Body of pancreas (tissue), 4 donors: ENCODE data around the gene MRPL50. TPM values are rescaled to one million over a fixed set of nuclear protein-coding genes. Genes with fewer than 3 reads are reported as not detected.

Experiments used
- ATAC-seq: fragments of 150-250 bp; one replicate; pipeline ENCODE4 v1.9.1; 2016
- DNase-seq, 4 donors: peaks; one replicate each; pipeline ENCODE4 v3.0.0-alpha.2; 2019
- H3K27ac ChIP-seq, 4 donors: fragments of 200-600 bp; sonication (generic); 1 replicate in 3 of 4; 2 replicates in 1 of 4; pipeline versions ENCODE4 v1.5.1 to v1.6.1; 2016 to 2019; ENCODE audit warnings: mild to moderate bottlenecking in 1 of 4, mixed read lengths in 1 of 4, moderate library complexity in 1 of 4
- H3K27me3 ChIP-seq, 2 donors: fragments of 200-600 bp; sonication (generic); one replicate each; pipeline ENCODE4 v1.6.0; 2016; ENCODE audit warnings: mild to moderate bottlenecking in 1 of 2
- H3K36me3 ChIP-seq, 2 donors: fragments of 200-600 bp; sonication (generic); replicated peaks in 1 of 2; 2 replicates each; pipeline ENCODE4 v1.5.1; 2016; ENCODE audit warnings: low read depth in 2 of 2; ENCODE audit not compliant: insufficient read depth in 1 of 2
- H3K4me1 ChIP-seq: fragments of 200-600 bp; sonication (generic); one replicate; pipeline ENCODE4 v1.6.0; 2016
- H3K4me3 ChIP-seq, 2 donors: fragments of 200-600 bp; sonication (generic); 1 replicate in 1 of 2; 2 replicates in 1 of 2; pipeline ENCODE4 v1.5.1; 2016 to 2019
- H3K9me3 ChIP-seq, 3 donors: fragments of 200-600 bp; sonication (generic); 1 replicate in 2 of 3; 2 replicates in 1 of 3; pipeline ENCODE4 v1.5.1; 2016
- POLR2A ChIP-seq, 3 donors: fragments of 450-650 bp; IDR thresholded peaks; one replicate each; pipeline ENCODE4 v1.6.1; 2016; ENCODE audit warnings: antibody characterized with exemption in 3 of 3, mild to moderate bottlenecking in 2 of 3
- WGBS, 2 donors: methylation state at CpG; one replicate each; pipeline ENCODE4 v1.1.5; 2017; 5-methylcytosine and 5-hydroxymethylcytosine counted together
- intact Hi-C: fragments of 100-400 bp; cut with DNase I; formaldehyde crosslinking; loops from one replicate; pipeline ENCODE4 v1.15.1; 2023
- total RNA-seq, 2 donors: library from RNA; depleted of rRNA; stranded (reverse); fragments of >200 nt; gene quantifications; one replicate each; pipeline ENCODE4 v1.1.0, GENCODE V29; 2016
- TF ChIP-seq, protein P1 (sequence below), 7 experiments: fragments of 450-650 bp in 4 of 7; fragments of 200-600 bp in 3 of 7; sonication (generic) in 3 of 7; IDR thresholded peaks; one replicate each; pipeline ENCODE4 v1.5.1; 2016 to 2019; ENCODE audit warnings: antibody characterized with exemption in 7 of 7

The MRPL50 gene
- total RNA-seq, 2 donors from 2014 or later, result 3.6 to 7.3 TPM

DNA sequence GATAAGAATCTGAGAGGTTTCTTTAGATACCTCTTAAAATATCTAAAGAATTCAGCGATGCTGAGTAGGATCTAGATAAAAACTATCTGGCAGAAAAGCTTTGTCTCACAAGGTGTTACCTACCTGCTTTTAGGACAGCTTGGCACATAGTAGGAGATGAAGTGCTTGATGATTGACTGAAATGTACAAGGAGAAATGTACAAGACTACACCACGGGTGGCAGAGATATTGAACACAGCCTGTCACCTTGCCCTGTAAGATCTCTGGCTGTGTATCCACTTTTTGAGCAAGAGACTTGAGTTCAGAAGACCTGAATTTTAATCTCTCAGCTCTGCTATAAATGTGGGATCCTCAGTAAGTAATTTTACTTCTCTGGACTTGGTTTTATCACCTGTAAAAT, 21.4 kb upstream of the MRPL50 start:
- Histone ChIP-seq H3K27me3 (no peaks in the 10 kb centered on the region), H3K4me3 (no peak overlapping the region), H3K9me3 (no peaks in the 10 kb centered on the region), H3K27ac (no peak overlapping the region), H3K4me1 (peaks cover 57% of the 10 kb centered on the region), H3K36me3 (no peaks in the 10 kb centered on the region)
- no peak for ATAC-seq
- TF ChIP-seq, protein P1, sequence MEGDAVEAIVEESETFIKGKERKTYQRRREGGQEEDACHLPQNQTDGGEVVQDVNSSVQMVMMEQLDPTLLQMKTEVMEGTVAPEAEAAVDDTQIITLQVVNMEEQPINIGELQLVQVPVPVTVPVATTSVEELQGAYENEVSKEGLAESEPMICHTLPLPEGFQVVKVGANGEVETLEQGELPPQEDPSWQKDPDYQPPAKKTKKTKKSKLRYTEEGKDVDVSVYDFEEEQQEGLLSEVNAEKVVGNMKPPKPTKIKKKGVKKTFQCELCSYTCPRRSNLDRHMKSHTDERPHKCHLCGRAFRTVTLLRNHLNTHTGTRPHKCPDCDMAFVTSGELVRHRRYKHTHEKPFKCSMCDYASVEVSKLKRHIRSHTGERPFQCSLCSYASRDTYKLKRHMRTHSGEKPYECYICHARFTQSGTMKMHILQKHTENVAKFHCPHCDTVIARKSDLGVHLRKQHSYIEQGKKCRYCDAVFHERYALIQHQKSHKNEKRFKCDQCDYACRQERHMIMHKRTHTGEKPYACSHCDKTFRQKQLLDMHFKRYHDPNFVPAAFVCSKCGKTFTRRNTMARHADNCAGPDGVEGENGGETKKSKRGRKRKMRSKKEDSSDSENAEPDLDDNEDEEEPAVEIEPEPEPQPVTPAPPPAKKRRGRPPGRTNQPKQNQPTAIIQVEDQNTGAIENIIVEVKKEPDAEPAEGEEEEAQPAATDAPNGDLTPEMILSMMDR (IDR thresholded peaks at IDR 0.05), result no peak
- no peak for TF ChIP-seq POLR2A (IDR thresholded peaks at IDR 0.05)
- WGBS, 2 donors, result 68 to 82% methylated on average over 2 of the region's 2 CpGs
- intact Hi-C loops, result no loop called here
- DNase-seq, result no peak

DNA sequence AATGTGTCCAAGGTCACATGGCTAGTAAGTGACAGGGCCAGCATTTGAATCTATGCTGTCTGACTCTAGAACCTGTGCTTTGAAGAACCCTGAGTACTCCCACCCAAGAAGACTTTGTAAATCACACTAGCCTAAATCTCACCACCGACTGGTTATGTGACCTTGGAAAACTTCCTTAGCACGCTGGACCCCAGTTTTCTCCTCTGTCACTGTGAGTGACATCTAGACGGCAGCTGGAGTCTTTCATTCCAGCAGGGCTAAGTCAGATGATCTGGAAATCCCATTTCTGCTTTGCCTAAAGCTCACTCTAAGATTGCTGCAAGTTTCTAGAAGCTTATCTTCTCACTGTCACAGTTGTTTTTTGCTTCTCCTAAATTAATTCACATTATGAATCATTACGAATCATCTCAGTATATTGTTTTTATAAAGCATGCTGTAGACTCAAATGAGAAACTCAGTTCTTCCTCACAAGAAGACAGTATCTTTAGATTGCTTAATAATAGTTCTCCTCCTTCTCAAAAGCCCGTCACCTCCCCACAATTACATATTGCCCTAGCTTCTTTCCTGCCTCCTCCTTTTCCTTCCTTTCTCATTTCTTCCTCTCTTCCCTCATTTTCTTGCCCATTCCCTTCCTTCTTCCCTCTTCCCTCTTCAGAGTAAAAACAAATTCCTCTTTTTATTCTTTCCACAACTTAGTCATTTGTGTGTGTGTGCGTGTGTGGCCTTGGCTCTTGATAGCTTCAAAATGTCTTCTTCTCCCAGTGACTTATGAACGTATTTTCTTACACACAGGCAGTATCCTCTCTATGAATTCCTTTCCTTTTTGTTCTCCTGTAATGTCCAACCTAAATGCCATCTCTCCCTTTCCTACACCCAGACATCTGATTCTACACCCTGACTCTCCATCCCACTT, 20.4 kb upstream of the MRPL50 start:
- intact Hi-C loops, result no loop called here
- no peaks in the 10 kb centered on the region for H3K27me3 ChIP-seq
- H3K27ac ChIP-seq, result peak overlapping the region in 1 of 4 donors; percentile 27
- no peak for ATAC-seq
- 64 to 65% methylated on average over 7 of the region's 7 CpGs for WGBS, 2 donors
- DNase-seq, result no peak
- no peaks in the 10 kb centered on the region for H3K9me3 ChIP-seq
- no peaks in the 10 kb centered on the region for H3K36me3 ChIP-seq
- TF ChIP-seq POLR2A (IDR thresholded peaks at IDR 0.05), result no peak
- TF ChIP-seq, protein P1 (IDR thresholded peaks at IDR 0.05), result no peak
- no peak overlapping the region for H3K4me3 ChIP-seq
- H3K4me1 ChIP-seq, result peaks cover 57% of the 10 kb centered on the region

DNA sequence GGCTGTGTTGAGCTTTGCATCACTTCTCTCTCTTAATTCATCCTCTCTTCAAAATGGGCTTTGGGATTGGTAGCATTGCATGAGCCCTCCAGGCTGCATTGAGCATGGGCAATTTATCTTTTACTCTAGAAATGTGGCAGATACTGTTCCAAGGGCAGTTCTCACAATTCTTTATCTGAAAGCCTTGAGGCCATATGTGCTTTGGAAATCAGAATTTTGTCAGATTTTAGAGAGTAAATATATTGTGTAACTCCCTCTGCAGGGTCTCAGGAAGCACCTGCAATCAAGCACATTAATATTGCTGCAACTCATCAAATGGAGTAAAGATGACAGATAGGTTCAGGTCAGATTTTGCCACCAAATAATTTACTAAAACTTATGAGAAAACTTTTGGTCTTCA, 19.6 kb upstream of the MRPL50 start:
- peaks cover 56% of the 10 kb centered on the region for H3K4me1 ChIP-seq
- H3K9me3 ChIP-seq, result no peaks in the 10 kb centered on the region
- H3K27ac ChIP-seq, result peak overlapping the region in 2 of 4 donors; percentile 9 to 27

DNA sequence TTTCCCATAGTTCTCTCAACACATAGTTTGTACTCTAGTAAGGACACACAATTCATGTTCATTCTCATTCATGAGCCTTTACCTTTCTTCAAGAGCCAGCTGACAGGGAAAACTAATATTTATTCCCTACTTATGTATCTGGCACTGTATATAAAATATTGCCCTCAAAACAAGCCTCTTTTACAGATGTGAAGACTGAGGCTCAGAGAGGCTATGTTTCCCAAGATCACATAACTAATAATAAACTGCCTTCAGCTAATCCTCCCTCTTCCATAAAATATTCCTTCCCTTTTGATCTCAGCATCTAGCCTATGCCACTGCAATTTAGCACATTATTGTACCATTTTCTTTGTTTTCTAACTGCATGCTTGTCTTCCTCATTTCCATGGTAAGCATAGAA, 19.0 kb upstream of the MRPL50 start:
- Histone ChIP-seq H3K9me3 (no peaks in the 10 kb centered on the region), H3K4me1 (peaks cover 50% of the 10 kb centered on the region), H3K36me3 (no peaks in the 10 kb centered on the region), H3K27me3 (no peaks in the 10 kb centered on the region), H3K4me3 (no peak overlapping the region), H3K27ac (peak overlapping the region in 2 of 4 donors; percentile 9 to 27)
- intact Hi-C loops, result no loop called here
- ATAC-seq (no peak), DNase-seq (no peak)
- TF ChIP-seq, protein P1 (IDR thresholded peaks at IDR 0.05), result no peak
- TF ChIP-seq POLR2A (IDR thresholded peaks at IDR 0.05), result no peak

More for the DNA sequence above, 19.6 kb upstream of the MRPL50 start:
- ATAC-seq, result peak; percentile 54
- TF ChIP-seq, protein P1 (IDR thresholded peaks at IDR 0.05), result no peak
- no peak for TF ChIP-seq POLR2A (IDR thresholded peaks at IDR 0.05)
- H3K4me3 ChIP-seq, result no peak overlapping the region
- DNase-seq, result no peak
- intact Hi-C loops, result no loop called here
- H3K36me3 ChIP-seq, result no peaks in the 10 kb centered on the region
- no peaks in the 10 kb centered on the region for H3K27me3 ChIP-seq

DNA sequence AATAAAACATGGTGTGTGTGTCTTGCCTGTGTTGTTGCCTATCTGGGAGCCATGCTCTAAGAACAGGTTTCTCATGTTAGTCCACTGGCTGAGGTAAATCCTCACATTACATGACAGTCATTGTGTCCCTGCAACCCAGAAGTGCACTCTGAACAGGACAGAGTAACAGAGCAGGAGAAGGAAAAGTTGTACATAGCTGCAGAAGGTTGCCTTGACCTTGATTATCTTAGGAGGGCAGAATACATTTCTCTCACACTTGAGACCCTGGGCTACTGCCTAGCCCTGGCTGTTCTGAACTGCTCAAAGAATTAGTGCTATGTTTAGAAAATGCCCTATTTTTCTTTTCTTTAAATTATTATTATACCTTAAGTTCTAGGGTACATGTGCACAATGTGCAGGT, 17.2 kb upstream of the MRPL50 start:
- Histone ChIP-seq H3K27me3 (no peaks in the 10 kb centered on the region), H3K36me3 (no peaks in the 10 kb centered on the region), H3K9me3 (peaks cover 0 to 5% (median 0%) of the 10 kb centered on the region in 3 donors), H3K4me3 (no peak overlapping the region), H3K4me1 (peaks cover 32% of the 10 kb centered on the region), H3K27ac (no peak overlapping the region)
- ATAC-seq (no peak), DNase-seq (no peak)
- no peak for TF ChIP-seq POLR2A (IDR thresholded peaks at IDR 0.05)
- TF ChIP-seq, protein P1 (IDR thresholded peaks at IDR 0.05), result no peak
- intact Hi-C loops, result no loop called here
